OCI-M2 (cell line): ENCODE data around the gene NPLOC4.
"Not testable (repeated sequence)": the region's sequence is repeated elsewhere in the genome, so short reads cannot be mapped to it uniquely, and the experiment has no call there.

ENCODE experiments used
- DNase-seq: peaks from one replicate; lab custom pipeline; 2025; ENCODE audit not compliant: unreplicated experiment; lab: John Stamatoyannopoulos, UW

Gene NPLOC4

DNA sequence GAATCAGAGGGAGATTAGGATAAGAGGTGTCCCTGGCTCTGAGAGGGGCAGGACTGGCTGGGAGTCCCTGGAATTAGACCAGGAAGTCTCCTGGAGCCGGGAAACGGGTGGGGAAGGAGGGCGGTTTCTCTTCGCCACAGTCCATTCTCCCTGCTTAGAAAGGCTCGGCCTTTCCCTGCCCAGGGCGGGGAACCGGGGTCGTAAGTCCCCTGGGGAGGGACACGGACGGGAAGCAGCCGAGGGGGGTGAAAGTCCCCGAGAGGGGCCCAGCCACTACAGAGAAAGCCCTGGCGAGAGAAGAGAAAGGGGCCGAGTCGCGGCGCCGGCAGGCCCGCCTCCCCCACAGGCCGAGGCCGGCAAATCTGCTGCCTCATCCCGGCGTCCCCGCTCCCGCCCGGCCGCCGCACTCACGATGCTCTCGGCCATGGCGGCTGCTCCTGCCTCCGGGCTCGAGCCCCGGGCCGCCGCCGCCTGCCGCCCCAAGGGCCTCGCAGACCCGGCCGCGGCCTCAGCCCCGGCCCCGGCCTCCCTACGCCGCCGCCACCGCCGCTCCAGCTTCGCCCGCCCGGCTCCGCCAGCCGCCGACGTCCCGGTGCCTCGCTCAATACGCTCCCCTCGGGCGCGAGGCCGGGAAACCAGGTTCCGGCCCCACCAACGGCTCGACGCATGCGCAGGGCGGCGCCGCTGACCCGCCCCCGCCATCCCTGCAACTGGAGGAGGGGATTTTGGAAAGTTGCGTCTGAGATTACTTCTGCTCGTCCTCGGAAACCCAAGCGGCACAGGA, at the start of gene NPLOC4, which contains the start of gene TSPAN10:
NPLOC4 (minus strand) TSS at position 608 of the 784 bp plus-strand sequence; CDS start at position 426, 182 bp downstream.
TSPAN10 (plus strand) TSS at position 692 of the 784 bp plus-strand sequence. CDS start 5,217 bp downstream, outside the sequence.
- DNase-seq, result peak; percentile 37

DNA sequence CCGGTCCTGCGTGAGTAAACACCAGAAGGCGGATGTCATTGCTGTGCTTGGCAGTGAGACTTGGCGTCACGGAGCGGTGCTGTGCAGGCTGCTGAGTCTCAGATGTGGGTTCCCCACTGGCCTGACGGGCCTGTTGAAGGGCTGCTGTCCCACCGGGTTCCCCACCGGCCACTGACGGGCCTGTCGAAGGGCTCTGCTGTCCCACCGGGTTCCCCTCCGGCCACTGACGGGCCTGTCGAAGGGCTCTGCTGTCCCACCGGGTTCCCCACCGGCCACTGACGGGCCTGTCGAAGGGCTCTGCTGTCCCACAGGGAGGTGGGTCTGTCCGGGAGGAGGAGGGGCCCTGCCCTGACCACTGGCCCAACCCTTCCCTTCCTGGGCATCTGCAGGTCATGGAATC, 49.7 kb upstream of the NPLOC4 start:
- no peak for DNase-seq

DNA sequence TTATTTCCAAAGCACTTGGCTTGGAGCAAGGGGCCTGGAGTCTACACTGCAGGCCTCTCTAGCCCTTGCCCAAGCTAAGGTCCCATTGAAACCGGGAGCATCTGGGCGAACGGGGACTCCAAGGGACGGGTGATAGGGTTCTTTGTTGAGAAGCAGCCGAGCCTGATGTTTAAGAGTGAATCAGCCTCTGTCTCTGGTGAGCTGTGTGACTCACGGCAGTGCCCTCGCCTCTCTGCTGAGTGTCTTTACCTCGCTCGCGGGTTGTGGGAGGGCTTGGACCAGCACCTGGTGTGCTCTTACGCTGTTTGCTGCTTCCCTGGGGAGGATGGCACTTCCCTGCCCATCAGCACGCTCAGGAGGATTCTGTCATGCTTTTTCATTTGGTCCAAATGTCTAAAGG, 48.2 kb upstream of the NPLOC4 start:
- no peak for DNase-seq

DNA sequence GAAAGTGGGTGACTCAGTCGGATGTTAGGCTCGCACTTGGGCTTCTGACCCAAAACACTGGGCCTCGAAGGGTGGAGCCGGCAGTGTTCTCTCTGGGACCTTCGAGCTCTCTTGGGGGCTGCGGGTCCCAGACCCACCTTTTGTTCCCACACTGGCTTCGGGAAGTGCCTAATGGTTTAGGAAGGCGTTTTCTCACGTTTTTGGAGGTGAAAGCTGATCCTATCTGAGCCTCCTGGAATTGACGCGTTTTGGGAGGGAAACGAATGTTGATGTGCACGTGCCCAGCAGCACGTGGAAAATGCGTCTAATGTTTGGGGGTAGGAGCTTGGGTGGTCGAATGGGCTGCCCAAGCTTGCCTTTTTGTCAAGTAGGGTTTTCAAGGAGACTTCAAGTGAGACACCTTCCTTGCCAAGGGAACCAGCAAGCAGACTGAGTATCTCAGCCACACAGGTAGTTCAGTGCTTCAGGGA, 47.6 kb upstream of the NPLOC4 start:
- DNase-seq, result no peak

DNA sequence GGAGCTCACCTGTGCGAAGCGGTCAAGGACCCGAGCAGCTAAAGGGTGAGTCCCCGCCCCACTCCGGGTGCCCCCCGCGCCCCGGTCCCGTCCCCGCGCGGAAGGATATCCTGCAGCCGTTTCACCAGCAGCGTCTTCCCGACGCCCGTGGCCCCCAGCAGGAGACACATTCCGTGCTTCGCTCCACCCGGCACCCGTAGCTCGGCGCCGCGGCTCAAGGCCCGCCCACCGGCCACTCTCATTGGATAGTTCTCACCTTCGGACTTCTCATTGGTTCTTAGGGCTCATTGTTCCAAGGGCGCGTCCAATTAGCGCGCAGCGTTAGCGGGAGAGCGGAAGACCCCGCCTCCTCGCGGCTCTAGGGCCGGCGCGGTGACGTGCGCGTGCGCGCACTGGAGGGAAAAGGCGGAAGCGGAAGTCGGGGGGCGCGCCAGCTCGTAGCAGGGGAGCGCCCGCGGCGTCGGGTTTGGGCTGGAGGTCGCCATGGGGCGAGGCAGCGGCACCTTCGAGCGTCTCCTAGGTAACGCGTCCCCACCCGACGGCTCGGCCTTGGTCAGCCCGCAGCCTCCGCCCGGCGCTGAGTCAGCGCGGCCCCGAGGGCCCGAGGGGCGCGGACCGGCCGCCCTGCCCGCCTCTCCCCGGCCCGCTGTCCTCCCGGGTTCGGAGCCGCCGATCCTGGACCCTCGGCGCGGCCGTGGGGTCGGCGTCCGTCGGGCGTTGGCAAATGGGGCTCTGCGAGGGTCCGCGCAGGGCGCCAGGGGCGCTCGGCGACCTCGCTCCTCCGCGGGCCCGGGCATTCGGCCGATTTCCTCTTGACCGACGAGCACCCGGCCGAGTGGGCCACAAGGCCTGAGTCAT, 46.9 kb upstream of the NPLOC4 start, which contains the start of the genes ARL16 and HGS:
ARL16 (minus strand) TSS at position 214 of the 858 bp plus-strand sequence; CDS start at position 170, 44 bp downstream.
HGS (plus strand) TSS at position 428 of the 858 bp plus-strand sequence; CDS start at position 484, 56 bp downstream.
- DNase-seq, result peak; percentile 90

DNA sequence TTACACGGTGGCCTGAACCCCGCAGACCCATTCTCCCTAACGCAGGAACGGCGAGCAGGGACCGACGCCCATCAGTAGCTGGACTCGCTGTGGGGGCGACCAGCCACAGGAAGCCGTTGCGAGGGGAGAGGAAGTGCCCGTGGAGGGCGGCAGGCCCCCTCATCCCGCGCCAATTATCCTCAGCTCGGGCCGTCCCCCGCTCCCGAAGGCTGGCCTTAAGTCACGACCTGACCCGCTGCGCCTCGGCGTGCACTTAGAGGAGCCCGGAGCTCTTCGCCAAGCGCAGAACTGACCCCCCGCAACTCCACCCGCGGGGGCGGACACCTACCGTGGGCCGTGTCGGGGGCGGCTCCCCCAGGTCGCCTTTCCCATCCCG, 46.3 kb upstream of the NPLOC4 start:
- no peak for DNase-seq

DNA sequence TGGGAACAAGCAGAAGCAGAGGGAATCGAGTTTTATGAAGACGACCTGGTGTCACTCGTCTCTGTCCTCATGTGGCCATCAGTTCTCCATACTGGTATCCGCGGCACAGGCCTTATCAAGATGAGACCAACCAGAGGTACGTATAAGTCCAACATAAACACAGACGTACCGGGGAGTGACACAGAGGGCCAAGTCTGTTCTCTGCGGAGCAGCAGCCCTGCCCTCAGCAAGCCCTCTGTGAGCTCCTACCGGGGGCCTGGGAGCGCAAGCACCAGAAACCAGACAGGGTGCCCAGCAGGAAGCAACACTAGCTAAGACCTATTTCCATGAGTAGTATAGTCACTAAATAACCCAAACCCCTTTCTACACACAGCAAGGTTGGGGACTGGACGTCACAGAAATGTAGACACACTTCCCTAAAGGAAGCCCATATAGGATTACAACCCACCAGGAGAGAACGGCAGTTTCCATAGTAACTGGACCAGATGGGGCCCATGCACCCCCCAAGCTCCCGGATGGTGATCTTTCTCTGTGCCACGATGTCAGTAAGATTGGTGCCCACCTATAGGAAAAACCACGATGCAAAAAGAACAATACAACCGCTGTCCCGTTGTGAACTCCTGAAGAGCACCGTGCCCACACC, 45.8 kb upstream of the NPLOC4 start:
- DNase-seq, result no peak

DNA sequence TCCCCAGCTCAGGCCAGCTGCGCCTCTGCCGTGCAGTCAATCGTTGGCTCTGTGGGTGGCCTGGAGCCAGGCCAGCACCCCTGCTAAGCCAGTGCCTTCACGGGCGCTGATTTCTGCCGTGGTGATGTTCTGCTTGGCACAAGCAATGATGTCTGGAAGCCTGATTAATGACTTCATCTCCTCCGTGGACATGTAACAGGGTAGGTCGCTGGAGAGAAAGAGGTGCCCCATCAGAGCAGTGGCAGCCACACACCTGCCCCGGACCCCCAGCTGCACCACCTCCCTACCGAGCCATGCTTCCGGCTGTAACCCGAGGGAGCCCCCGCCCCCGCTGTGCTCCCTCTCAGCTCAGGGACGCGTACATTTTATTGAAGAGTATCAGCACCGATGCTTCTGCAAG, 44.8 kb upstream of the NPLOC4 start:
- no peak for DNase-seq

DNA sequence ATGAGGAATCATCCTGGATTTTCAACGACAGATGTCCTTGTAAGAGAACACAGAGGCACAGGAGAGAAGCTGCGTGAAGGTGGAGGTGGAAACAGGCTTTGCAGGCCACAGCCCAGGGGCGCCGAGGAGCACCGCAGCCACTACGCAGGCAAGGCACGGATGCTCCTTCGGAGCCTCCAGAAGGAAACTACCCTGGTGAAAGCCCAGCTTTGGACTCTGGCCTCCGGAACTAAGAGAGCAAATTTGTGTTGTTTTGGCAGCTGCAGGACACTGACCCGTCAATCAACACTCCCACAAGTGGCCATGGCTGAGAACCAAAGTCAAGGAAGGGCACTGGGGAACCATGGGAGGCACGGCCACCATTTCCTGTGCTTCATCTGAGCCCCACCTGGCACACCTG, 43.2 kb upstream of the NPLOC4 start:
- no peak for DNase-seq

DNA sequence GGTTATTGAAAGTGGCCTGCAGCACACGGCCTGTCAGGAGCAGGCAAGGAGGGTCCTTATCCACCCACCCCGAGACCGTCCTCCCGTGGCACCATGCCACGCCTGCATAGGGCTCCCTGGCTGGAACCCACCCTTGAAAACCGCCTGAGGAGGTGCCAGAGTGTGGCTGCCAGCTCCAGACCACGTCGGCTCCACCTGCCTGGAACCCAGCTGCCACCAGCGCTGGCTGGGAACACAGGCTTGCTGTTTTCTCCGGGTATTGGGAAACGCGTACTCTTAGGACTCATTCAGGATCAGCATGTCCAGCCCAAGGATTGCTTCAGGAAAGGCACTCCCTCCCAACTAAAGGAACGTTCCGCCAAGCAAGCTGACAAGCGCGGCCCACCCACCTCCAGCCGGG, 40.0 kb upstream of the NPLOC4 start:
- DNase-seq, result no peak

DNA sequence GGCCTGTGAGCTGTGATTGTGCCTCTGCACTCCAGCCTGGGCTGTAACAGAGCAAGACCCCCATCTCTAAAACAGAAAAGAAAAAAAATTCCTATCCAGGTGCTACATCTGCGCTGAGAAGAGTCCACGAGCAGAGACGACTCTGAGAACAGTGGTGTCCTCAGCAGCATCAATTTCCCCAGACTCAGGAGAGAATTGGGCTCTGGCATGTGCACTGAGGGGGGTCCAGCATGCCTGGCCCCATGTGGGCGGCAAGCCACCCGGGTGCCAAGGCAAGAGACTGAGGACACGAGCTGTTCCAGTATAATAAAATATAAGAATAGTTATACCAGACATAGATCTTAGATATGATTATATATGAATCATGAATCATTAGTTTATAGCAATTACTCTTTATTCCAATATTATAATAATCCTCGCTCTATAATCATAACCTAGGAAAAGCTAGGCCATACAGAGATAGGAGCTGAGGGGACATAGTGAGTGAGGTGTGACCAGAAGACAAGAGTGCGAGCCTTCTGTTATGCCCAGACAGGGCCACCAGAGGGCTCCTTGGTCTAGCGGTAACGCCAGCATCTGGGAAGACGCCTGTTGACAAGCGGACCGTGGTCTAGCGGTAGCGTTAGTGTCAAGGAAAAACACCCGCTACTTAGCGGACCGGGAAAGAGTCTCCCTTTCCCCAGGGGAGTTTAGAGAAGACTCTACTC, 38.8 kb upstream of the NPLOC4 start:
- not testable (repeated sequence) for DNase-seq

DNA sequence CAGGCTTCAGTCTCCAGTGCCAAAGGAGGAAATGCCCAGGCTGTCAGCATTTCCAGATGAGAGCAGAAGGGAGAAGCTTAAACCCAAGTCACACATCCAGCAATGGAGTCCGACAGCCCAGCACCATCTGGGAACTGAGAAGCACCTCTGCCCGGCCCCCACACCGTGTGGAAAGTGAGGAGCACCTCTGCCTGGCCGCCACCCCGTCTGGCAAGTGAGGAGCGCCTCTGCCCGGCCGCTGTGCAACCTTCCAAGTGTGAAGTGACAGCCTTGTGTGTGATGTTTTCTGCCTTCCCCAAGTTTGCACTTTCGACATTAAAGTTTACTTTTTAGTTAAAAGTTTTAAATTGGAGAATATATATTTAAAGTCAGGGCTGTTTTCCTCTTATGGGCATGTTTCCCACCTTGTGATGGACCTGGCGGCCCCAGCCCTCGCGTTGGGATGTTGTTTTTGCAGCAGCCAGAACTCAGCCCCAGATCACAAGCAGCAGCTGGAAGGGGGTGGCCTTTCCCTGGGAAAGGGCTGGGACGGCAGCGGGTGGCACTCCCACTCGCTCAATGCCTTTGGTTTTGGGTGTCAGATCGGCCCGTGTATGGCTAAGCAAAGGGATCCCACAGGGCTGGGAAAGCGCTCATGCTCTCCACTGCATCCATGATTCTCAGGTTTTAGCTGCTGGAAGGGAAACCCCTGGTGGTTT, 36.8 kb upstream of the NPLOC4 start:
- no peak for DNase-seq

DNA sequence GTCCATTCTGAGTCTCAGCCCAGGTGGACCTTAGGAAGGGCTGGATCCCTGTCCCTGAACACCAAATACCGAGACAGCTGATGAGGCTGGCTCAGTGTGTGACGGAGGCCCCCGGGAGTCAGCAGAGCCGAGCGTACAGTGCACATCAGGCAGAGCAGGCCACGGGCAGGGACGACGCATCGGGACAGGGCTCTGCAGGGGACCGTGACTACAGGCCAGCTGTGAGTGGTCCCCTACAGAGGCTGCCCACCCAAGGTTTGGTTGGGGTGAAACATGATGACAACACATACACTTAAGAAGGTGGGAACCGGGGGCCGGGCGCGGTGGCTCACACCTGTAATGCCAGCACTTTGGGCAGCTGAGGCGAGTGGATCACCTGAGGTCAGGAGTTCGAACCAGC, 36.0 kb upstream of the NPLOC4 start:
- DNase-seq, result no peak

DNA sequence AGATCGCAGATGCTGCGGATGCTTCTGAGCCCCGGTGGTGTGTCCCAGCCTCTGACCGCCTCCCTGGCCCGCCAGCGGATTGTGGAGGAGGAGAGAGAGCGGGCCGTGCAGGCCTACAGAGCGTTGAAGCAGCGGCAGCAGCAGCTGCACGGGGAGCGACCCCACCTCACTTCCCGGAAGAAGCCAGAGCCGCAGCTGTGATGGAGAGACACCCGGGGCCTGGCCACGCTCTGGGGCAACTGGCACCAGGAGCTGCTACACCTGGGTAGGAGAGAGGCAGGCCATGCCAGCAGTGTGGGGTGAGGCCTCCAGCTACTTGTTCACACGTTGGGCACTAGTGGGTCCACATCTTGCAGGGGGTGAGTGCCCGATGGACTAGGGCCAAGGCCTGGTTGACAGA, 35.6 kb upstream of the NPLOC4 start:
- DNase-seq, result no peak

DNA sequence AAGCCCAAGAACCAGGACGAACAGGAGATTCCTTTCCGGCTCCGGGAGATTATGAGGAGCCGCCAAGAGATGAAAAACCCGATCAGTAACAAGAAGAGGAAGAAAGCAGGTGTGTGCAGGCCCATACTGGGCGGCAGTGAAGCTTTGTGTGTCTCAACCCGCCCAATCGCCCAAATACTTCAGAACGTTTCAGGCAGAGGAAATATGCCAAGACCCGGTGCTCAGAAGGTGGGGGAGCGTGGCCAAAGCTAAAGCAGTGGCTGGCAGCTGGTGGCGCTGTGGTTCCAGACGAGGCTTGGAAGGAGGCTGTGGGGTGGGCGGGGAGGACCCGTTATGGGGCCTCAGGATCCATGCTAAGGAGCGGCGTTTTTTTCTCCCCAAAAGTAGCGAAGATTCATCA, 30.8 kb upstream of the NPLOC4 start:
- no peak for DNase-seq

DNA sequence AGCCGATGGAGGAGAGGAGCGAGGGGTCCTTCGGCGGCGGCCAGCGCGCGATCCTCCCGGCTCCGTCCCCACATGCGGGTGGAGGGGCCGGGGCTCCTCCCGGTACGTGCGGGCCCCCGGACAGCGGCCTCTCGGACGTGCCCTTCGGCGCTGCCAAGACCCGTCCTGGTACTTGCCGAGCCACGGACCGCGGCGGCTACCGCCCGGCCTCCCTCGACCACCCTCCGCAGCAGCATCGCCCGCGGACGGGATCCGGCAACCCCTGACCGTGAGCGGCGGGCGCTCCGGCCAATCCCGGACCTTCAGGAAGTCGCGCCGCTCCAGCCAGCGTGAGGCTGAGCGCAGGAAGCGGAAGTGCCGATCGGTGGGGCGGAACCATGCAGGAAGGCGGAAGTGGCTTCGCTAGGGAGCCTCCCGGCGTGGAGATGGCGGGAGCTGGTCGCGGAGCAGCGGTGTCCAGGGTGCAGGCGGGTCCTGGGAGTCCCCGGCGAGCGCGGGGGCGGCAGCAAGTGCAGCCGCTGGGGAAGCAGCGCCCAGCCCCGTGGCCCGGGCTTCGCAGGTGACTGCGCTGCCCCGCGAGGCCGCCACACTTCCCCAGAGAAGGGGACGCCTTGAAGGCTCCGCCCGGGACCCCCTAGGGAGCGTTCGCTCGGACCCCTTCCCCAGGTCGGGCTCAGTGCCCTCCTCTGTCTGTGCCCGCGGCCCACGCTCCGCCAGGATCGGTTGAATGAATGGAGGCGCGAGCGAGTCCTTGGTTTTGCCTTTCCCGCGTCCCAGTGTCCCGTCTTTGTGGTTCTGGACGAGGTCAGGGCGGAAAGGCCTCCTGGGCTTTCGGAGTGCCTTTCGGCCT, 29.7 kb upstream of the NPLOC4 start, which contains the start of the genes CCDC137 and OXLD1:
CCDC137 (plus strand) TSS at position 396 of the 850 bp plus-strand sequence; CDS start at position 426, 30 bp downstream.
OXLD1 (minus strand) TSS at position 264 of the 850 bp plus-strand sequence; CDS start at position 236, 28 bp downstream.
- DNase-seq, result peak; percentile 33

DNA sequence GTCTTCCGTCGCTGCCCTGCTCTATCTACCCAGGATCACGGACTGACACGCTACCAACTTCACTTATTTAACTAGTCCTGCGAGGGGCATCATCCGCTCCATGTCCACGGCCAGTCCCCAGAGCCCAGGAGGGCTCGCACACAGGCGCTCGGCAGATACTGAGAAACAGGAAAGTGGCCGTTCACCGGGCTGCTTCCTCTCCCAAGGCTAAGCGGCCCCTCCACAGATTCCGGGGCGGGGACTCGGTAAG, 29.1 kb upstream of the NPLOC4 start:
- no peak for DNase-seq

DNA sequence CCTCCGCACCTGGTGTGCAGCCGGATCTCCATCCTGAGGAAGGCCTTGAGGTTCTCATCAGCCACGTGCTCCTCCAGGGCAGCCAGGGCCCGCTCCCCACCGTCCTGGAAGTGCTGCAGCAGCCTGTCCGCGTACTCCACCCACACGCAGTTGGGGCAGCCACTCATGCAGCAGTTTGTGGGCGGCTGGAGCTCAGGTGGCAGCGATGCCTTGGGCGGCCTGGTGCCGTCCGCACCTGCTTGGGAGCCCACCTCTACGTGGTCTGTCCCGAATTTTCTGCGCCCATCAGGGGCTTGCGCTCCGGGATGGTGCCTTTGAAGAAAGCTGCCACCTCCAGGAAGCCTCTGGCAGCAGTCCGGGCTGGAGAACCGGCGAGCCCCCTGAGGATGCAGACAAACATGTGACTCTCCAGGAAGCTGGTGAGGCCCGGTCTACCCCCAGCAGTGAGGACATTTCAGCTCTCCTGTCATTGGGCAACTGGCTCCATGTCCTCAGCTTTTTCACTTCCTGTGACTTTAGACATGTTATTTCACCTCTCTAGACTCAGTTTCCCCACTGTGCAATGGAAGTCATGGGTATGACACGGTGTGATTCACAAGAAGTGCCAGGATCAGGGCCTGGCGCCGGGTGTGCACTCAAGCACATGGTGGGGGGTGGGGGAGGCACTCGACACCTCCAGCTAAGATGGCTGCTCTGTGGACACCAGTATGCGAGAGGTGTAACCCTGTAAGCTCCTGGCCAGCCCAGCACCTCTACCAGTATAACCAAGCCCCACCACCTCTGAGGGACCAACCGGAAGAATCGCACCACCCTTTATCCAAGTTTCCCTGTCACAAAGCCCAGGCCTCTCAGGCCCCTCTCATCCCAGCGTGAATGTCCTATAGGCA, 28.5 kb upstream of the NPLOC4 start:
- no peak for DNase-seq
